CD4-positive, CD25-positive, alpha-beta regulatory T cell (primary cell): ENCODE measurements around the gene DHCR24. TPM values are rescaled to one million over a fixed set of nuclear protein-coding genes. Genes with fewer than 3 reads are reported as not detected.

Source experiments
- ATAC-seq, 2 donors: fragments of 150-1000 bp; cut with Tn5 transposase; one replicate each; pipeline ENCODE4 v1.10.0; 2021; ENCODE audit warnings: low read depth in 2 of 2, moderate number of reproducible peaks in 2 of 2, moderate library complexity in 1 of 2
- DNase-seq, 3 donors: peaks; one replicate each; pipeline versions ENCODE4 v3.0.0 to v3.0.0-alpha.2; 2012 to 2022; ENCODE audit warnings: mixed read lengths in 1 of 3
- H3K27ac ChIP-seq: one replicate; pipeline ENCODE4 v1.7.0; 2013; ENCODE audit warnings: mild to moderate bottlenecking, low read length; ENCODE audit not compliant: insufficient read depth, poor library complexity, severe bottlenecking
- H3K27me3 ChIP-seq: one replicate; pipeline ENCODE4 v1.7.0; 2013; ENCODE audit warnings: low read length; ENCODE audit not compliant: control insufficient read depth, insufficient read depth
- H3K36me3 ChIP-seq: one replicate; pipeline ENCODE4 v1.7.0; 2013; ENCODE audit warnings: mild to moderate bottlenecking, low read length, moderate library complexity; ENCODE audit not compliant: control insufficient read depth, insufficient read depth
- H3K4me1 ChIP-seq: 2 replicates; pipeline ENCODE4 v1.7.0; 2013; ENCODE audit warnings: mild to moderate bottlenecking, low read length; ENCODE audit not compliant: insufficient read depth, control insufficient read depth, poor library complexity, severe bottlenecking
- H3K4me3 ChIP-seq: one replicate; pipeline ENCODE4 v1.7.0; 2013; ENCODE audit warnings: low read depth, mild to moderate bottlenecking, low read length, moderate library complexity
- H3K9me3 ChIP-seq, 2 experiments: 1 replicate in 1 of 2; 2 replicates in 1 of 2; pipeline ENCODE4 v1.7.0; 2013; ENCODE audit warnings: low read length in 2 of 2, mild to moderate bottlenecking in 1 of 2, moderate library complexity in 1 of 2; ENCODE audit not compliant: control insufficient read depth in 2 of 2
- H3K27ac Mint-ChIP-seq, 3 donors: one replicate each; pipeline ENCODE4 v1.8.0; 2020 to 2022; ENCODE audit warnings: mild to moderate bottlenecking in 3 of 3, mixed read lengths in 3 of 3, moderate library complexity in 2 of 3
- H3K27me3 Mint-ChIP-seq: one replicate; pipeline ENCODE4 v1.8.0; 2022; ENCODE audit warnings: mild to moderate bottlenecking, mixed read lengths
- H3K36me3 Mint-ChIP-seq: one replicate; pipeline ENCODE4 v1.8.0; 2020; ENCODE audit warnings: mixed read lengths
- H3K4me1 Mint-ChIP-seq, 4 donors: one replicate each; pipeline ENCODE4 v1.8.0; 2020 to 2022; ENCODE audit warnings: mixed read lengths in 4 of 4, mild to moderate bottlenecking in 1 of 4
- H3K4me3 Mint-ChIP-seq, 4 donors: one replicate each; pipeline ENCODE4 v1.8.0; 2020 to 2022; ENCODE audit warnings: mild to moderate bottlenecking in 4 of 4, mixed read lengths in 4 of 4, moderate library complexity in 3 of 4
- H3K9me3 Mint-ChIP-seq, 7 donors: one replicate each; pipeline ENCODE4 v1.8.0; 2020 to 2022; ENCODE audit warnings: mixed read lengths in 7 of 7, mild to moderate bottlenecking in 3 of 7, moderate library complexity in 2 of 7
- polyA plus RNA-seq, 4 donors: library from polyadenylated mRNA; unstranded; fragments of 300-500 nt; fragmentation: Illumina TruSeq; gene quantifications; one replicate each; pipeline ENCODE4 v1.2.3, GENCODE V29; 2021
- total RNA-seq: library from RNA; stranded (reverse); gene quantifications from one replicate; pipeline ENCODE4 v1.2.3, GENCODE V29; 2022

Gene DHCR24
- total and polyA plus RNA-seq, 5 donors from 2014 or later: 0.85 to 3.2 (median 2.0) TPM

DNA sequence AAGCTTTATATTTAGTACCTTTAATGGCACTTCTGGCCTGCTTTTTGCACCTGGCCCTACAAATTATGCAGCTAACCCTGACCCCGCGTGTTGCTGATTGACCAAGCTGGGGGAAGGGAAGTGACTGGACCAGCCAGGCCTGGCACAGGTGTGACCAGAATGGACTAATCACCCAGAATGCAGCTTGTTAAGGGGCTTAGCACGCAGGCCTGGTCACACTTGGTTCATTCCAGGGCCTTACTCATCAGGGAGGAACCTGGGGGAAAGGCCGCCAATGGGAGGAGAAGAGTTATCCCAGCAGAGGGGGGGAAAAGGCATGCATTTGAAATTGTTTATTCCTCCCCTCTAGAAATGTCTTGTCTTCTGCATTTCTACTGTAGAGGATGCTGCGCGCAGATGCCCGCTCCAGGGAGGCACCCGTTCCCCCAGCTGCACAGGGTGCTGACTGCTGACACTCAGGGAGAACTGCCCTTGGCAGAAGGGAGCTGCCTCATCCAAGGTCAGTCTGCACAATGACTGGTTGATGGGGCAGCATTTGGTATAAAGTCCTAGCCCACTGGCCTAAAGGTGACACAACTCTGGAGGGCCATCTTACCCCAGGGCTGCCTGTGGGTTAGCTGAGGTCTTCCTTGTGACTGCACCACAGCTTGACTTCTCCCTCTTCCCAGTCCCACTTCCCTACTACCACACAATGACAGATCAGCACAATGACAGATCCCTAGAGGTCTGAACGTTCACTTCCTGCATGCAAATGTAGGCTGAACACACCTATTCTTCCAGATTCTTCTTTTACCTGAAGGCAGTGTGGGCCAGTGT, 29.0 kb downstream of the DHCR24 start:
- no peaks in the 10 kb centered on the region for H3K36me3 ChIP-seq
- Mint-ChIP-seq H3K27ac (no peak overlapping the region), H3K36me3 (peaks cover 6% of the 10 kb centered on the region), H3K4me3 (no peak overlapping the region), H3K27me3 (no peaks in the 10 kb centered on the region), H3K4me1 (no peaks in the 10 kb centered on the region), H3K9me3 (no peaks in the 10 kb centered on the region)
- no peak overlapping the region for H3K27ac ChIP-seq
- no peak overlapping the region for H3K4me3 ChIP-seq
- no peaks in the 10 kb centered on the region for H3K4me1 ChIP-seq
- ATAC-seq (no peak), DNase-seq (no peak)
- H3K9me3 ChIP-seq: no peaks in the 10 kb centered on the region
- no peaks in the 10 kb centered on the region for H3K27me3 ChIP-seq

DNA sequence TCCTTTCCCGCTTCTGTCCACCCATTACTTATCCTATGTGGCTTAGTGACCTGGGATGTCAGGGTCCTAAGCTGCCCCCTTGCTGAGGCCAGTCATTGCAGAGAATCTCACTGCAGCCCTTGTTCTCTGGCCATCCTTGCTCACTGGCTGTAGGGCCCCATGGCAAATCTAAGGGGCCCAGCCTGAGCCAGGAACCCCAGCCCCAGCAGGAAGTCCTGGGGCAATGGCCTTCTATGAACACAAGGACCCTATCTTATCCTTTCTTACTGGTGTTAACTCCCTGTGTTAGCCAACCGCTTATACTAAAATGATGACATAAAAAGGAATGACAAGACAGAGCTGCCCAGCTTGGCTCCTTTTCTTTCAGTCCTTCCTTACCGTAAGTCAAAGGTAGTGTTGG, 29.9 kb downstream of the DHCR24 start:
- no peak overlapping the region for H3K27ac ChIP-seq
- Mint-ChIP-seq H3K4me1 (no peaks in the 10 kb centered on the region), H3K9me3 (no peaks in the 10 kb centered on the region), H3K36me3 (peaks cover 3% of the 10 kb centered on the region), H3K27ac (no peak overlapping the region), H3K4me3 (no peak overlapping the region), H3K27me3 (no peaks in the 10 kb centered on the region)
- H3K36me3 ChIP-seq: no peaks in the 10 kb centered on the region
- H3K4me3 ChIP-seq: no peak overlapping the region
- no peak for DNase-seq
- ATAC-seq: no peak
- H3K27me3 ChIP-seq: no peaks in the 10 kb centered on the region
- H3K4me1 ChIP-seq: no peaks in the 10 kb centered on the region
- H3K9me3 ChIP-seq: no peaks in the 10 kb centered on the region

DNA sequence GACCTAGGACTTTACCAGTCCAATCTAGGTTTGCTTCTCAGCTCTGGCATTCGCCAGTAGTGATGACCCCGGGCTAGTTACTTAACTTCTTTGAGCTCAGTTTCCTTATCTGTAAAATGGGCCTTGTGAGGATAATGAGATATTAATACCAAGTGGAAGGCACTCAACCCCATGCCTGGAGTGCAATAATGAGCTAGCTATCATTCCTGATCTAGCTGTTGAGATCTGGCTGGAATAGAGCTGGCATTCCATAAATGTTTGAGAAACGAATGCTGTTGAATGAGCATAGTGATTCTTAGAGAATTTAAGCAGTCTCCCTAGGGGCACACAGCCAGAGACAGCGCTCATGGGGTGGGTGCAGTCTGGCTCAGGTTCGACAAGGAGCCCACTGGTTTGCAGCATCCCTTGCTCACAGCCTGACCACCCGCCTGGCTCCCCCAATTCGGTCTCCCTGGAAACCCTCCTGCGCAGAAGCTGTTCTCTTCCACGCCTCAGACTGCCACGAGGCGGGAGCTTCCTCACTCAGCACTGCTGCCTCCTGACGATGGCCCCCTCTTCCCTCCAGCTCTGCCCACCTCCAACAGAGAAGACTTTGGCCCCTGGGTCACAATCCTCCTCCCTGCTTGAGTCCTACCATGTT, 32.5 kb downstream of the DHCR24 start:
- H3K36me3 Mint-ChIP-seq: peaks cover 7% of the 10 kb centered on the region
- Histone ChIP-seq H3K27me3 (no peaks in the 10 kb centered on the region), H3K4me3 (no peak overlapping the region), H3K27ac (no peak overlapping the region), H3K9me3 (no peaks in the 10 kb centered on the region), H3K4me1 (no peaks in the 10 kb centered on the region), H3K36me3 (no peaks in the 10 kb centered on the region)
- H3K4me1 Mint-ChIP-seq: no peaks in the 10 kb centered on the region
- DNase-seq (no peak), ATAC-seq (no peak)
- no peaks in the 10 kb centered on the region for H3K9me3 Mint-ChIP-seq
- H3K27me3 Mint-ChIP-seq: no peaks in the 10 kb centered on the region
- no peak overlapping the region for H3K27ac Mint-ChIP-seq
- H3K4me3 Mint-ChIP-seq: no peak overlapping the region

DNA sequence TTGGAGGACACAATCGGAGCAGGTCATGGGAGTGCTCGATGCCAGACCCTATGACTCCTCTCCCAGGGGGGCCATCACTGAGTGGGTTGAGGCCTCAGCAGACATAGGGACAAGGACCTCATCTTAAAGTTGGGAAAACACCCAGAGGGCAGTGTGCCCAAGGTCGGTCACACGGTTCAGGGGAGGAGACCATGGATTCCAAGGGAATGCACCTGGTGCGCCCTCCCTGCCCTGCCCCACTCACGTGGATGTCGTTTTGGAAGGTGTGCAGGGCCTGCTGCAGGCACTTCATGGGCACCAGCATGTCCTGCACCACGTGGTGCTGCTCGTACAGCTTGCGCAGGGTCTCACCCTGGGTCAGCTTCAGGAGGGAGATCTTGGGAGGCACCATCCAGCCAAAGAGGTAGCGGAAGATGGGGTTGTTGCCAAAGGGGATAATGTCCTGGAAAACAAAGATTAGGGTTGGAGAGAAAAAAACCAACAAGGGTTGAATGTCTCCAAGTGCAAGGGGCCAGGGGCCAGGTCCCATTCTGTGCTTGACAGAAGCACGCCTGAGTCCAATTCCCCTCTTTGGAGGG, 33.1 kb downstream of the DHCR24 start:
- no peaks in the 10 kb centered on the region for H3K9me3 ChIP-seq
- ATAC-seq (no peak), DNase-seq (no peak)
- Mint-ChIP-seq H3K4me1 (no peaks in the 10 kb centered on the region), H3K4me3 (no peak overlapping the region), H3K27ac (no peak overlapping the region), H3K9me3 (no peaks in the 10 kb centered on the region), H3K36me3 (peaks cover 8% of the 10 kb centered on the region), H3K27me3 (no peaks in the 10 kb centered on the region)
- no peaks in the 10 kb centered on the region for H3K27me3 ChIP-seq
- H3K4me1 ChIP-seq: no peaks in the 10 kb centered on the region
- no peak overlapping the region for H3K4me3 ChIP-seq
- H3K27ac ChIP-seq: no peak overlapping the region
- H3K36me3 ChIP-seq: no peaks in the 10 kb centered on the region

DNA sequence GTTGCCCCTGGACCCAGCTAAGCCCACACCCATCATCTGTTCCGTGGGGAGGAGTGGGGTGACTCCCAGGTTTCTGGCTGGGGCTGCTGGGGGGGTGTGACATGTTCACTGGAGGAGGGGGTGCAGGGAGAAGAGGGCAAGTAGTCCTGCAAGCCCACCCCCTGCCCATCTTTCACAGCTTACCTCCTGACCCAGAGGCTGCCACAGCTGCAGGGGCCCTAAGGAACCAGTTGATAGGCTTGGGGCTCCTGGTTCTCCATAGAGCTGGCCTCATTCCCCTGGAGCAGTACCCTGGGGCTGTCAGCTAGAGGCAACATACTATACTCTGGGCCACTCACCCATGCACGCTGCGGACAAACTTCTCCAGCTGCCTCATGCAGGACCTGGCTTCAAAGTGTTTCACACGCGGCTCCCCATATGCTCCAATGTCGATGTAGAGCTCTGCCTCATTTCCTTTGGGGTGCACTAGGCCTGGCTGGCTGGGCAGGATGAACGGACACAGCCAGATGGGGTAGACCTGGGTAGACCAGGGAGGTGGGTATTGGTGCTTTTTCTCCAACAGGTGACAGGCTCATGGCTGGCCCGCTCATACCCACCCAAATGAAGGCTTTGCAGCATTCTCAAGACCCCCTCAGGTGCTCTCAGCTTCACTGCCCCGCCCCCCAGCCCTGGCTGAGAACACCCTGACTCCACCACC, 33.8 kb downstream of the DHCR24 start:
- no peak overlapping the region for H3K4me3 ChIP-seq
- no peaks in the 10 kb centered on the region for H3K27me3 ChIP-seq
- DNase-seq: no peak
- ATAC-seq: no peak
- H3K27ac ChIP-seq: no peak overlapping the region
- Mint-ChIP-seq H3K27me3 (no peaks in the 10 kb centered on the region), H3K9me3 (no peaks in the 10 kb centered on the region), H3K36me3 (peaks cover 8% of the 10 kb centered on the region), H3K27ac (no peak overlapping the region), H3K4me1 (no peaks in the 10 kb centered on the region), H3K4me3 (no peak overlapping the region)
- H3K9me3 ChIP-seq: no peaks in the 10 kb centered on the region
- no peaks in the 10 kb centered on the region for H3K4me1 ChIP-seq
- H3K36me3 ChIP-seq: no peaks in the 10 kb centered on the region

DNA sequence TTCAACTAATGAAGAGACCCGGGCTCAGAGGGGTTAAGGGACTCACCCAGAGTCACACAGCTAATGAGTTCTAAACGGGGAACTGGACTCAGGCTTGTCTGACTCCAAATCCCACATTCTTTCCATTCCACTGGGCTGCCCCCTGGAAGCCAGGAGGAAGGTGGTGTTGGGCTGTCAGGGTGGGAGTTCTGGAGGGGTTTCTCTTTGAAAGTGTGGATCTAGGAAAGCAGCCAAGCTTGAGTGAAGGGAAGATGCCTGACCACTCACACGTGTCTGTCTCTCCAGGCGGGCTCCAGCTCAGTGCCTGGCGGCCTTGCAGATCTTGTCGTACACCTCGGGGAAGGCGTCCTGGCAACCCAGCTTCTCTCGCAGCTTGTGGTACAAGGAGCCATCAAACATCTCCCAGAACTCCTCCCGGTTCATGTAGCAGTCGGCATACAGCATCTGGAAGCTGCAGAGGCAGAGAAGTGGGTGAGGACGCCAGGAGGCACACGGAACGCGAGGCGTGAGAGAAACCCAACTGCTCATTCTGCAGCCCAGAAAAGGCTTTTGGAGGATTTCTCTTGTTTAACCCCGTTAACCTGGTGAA, 35.0 kb downstream of the DHCR24 start:
- Histone ChIP-seq H3K4me1 (no peaks in the 10 kb centered on the region), H3K9me3 (no peaks in the 10 kb centered on the region), H3K36me3 (no peaks in the 10 kb centered on the region), H3K27me3 (no peaks in the 10 kb centered on the region), H3K27ac (no peak overlapping the region), H3K4me3 (no peak overlapping the region)
- no peak overlapping the region for H3K4me3 Mint-ChIP-seq
- H3K4me1 Mint-ChIP-seq: no peaks in the 10 kb centered on the region
- DNase-seq (no peak), ATAC-seq (no peak)
- peaks cover 8% of the 10 kb centered on the region for H3K36me3 Mint-ChIP-seq
- H3K27me3 Mint-ChIP-seq: no peaks in the 10 kb centered on the region
- H3K9me3 Mint-ChIP-seq: peaks cover 0 to 2% (median 0%) of the 10 kb centered on the region in 7 donors
- peak overlapping the region in 1 of 3 donors; percentile 35 for H3K27ac Mint-ChIP-seq

DNA sequence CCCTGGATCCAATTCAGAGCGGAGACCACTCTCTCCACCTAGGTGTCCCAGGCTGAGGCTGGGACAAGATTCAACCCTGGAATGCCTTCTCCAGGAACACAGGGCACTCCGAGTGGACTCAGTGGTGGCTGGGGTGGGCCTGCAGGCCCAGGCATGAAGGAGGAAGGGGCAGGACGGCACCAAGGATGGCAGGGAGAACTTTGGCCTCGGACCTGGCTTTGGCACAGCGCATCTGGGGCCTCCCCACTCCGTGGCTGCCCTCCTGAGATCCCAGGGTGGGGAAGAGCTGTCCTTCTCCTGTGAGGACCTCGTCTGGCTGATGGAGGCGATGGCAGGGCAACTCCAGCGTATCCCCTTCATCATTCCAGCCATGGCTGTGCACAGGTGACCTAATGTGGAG, 35.6 kb downstream of the DHCR24 start:
- DNase-seq: no peak
- ATAC-seq: no peak
- Mint-ChIP-seq H3K27me3 (no peaks in the 10 kb centered on the region), H3K4me3 (no peak overlapping the region), H3K27ac (no peak overlapping the region), H3K9me3 (peaks cover 0 to 2% (median 0%) of the 10 kb centered on the region in 7 donors), H3K4me1 (no peaks in the 10 kb centered on the region), H3K36me3 (peaks cover 8% of the 10 kb centered on the region)
- Histone ChIP-seq H3K36me3 (no peaks in the 10 kb centered on the region), H3K27me3 (no peaks in the 10 kb centered on the region), H3K4me1 (no peaks in the 10 kb centered on the region), H3K9me3 (no peaks in the 10 kb centered on the region), H3K4me3 (no peak overlapping the region), H3K27ac (no peak overlapping the region)
